HG02678 (cell line): Measurements from ENCODE around the gene ZNF845.
"Not testable (repeated sequence)": the region's sequence is repeated elsewhere in the genome, so short reads cannot be mapped to it uniquely, and the experiment has no call there.

Source experiments
- ATAC-seq: cut with Tn5 transposase; IDR thresholded peaks from one replicate; pipeline ENCODE4 v1.9.1; 2021; ENCODE audit warnings: mild to moderate bottlenecking, moderate library complexity; ENCODE audit not compliant: unreplicated experiment

ZNF845 gene

GRCh38 chr19:53333463-53334449, at the start of gene ZNF845:
Gene ZNF845, plus strand, starts transcription at chr19:53333749. Its CDS starts 7,559 bp downstream, at chr19:53341308.
- peak; percentile 98 for ATAC-seq

- ATAC-seq: no peak
Measured at GRCh38 chr19:53285087-53285486, 48.5 kb upstream of the ZNF845 start.

GRCh38 chr19:53290758-53291549, 42.6 kb upstream of the ZNF845 start:
- ATAC-seq: no peak

- ATAC-seq: no peak
Measured at GRCh38 chr19:53294786-53295441, 38.6 kb upstream of the ZNF845 start.

- ATAC-seq: not testable (repeated sequence)
Measured at GRCh38 chr19:53301341-53301740, 32.2 kb upstream of the ZNF845 start.

GRCh38 chr19:53308339-53308811, 25.2 kb upstream of the ZNF845 start:
- ATAC-seq: no peak

- ATAC-seq: no peak
Measured at GRCh38 chr19:53311044-53311443, 22.5 kb upstream of the ZNF845 start.

GRCh38 chr19:53311897-53312296, 21.7 kb upstream of the ZNF845 start:
- ATAC-seq: no peak

- ATAC-seq: no peak
Measured at GRCh38 chr19:53328967-53329366, 4.6 kb upstream of the ZNF845 start.

- no peak for ATAC-seq
Measured at GRCh38 chr19:53332484-53332883, 1.1 kb upstream of the ZNF845 start.

GRCh38 chr19:53333066-53333462, 485 bp upstream of the ZNF845 start:
- peak; percentile 12 for ATAC-seq

- not testable (repeated sequence) for ATAC-seq
Measured at GRCh38 chr19:53344403-53344802, 10.9 kb downstream of the ZNF845 start.

GRCh38 chr19:53355739-53356138, 22.2 kb downstream of the ZNF845 start:
- ATAC-seq: no peak

- ATAC-seq: no peak
Measured at GRCh38 chr19:53357821-53358581, 24.5 kb downstream of the ZNF845 start.

- not testable (repeated sequence) for ATAC-seq
Measured at GRCh38 chr19:53360056-53360455, 26.5 kb downstream of the ZNF845 start.

- ATAC-seq: peak; percentile 99
Measured at GRCh38 chr19:53365134-53365898, 31.8 kb downstream of the ZNF845 start, which contains the start of gene ZNF525. Gene ZNF525, plus strand, starts transcription at chr19:53365705. Its CDS starts 6,577 bp downstream, at chr19:53372282.

- ATAC-seq: peak; percentile 38
Measured at GRCh38 chr19:53365899-53366493, 32.4 kb downstream of the ZNF845 start.

- no peak for ATAC-seq
Measured at GRCh38 chr19:53372196-53372595, 38.6 kb downstream of the ZNF845 start.

GRCh38 chr19:53374288-53374687, 40.7 kb downstream of the ZNF845 start:
- ATAC-seq: no peak
